GM12878 (cell line): ENCODE measurements around the gene LMO2. TPM values are rescaled to one million over a fixed set of nuclear protein-coding genes. Genes with fewer than 3 reads are reported as not detected.

Source experiments
- ATF7 ChIP-seq: fragments of 450-650 bp; IDR thresholded peaks from 2 replicates; pipeline ENCODE4 v1.6.1; 2016; ENCODE audit warnings: low read depth, mild to moderate bottlenecking
- BACH1 ChIP-seq: fragments of 450-650 bp; IDR thresholded peaks from 2 replicates; pipeline ENCODE4 v1.6.1; 2017; ENCODE audit warnings: mild to moderate bottlenecking, borderline replicate concordance
- FOS ChIP-seq: IDR thresholded peaks from 3 replicates; pipeline ENCODE4 v1.6.1; 2011; ENCODE audit warnings: borderline replicate concordance; ENCODE audit not compliant: insufficient read length; ENCODE audit errors: extremely low read depth
- FOXK2 ChIP-seq: fragments of 450-650 bp; IDR thresholded peaks from 2 replicates; pipeline ENCODE4 v1.6.1; 2017; ENCODE audit warnings: mild to moderate bottlenecking, moderate library complexity
- SMAD1 ChIP-seq: fragments of 450-650 bp; IDR thresholded peaks from 2 replicates; pipeline ENCODE4 v1.6.1; 2018; ENCODE audit warnings: mild to moderate bottlenecking, low read depth; ENCODE audit not compliant: partially characterized antibody
- SREBF1 ChIP-seq: IDR thresholded peaks from 2 replicates; pipeline ENCODE4 v1.6.1; 2012; ENCODE audit warnings: mild to moderate bottlenecking, low read length
- ZZZ3 ChIP-seq: IDR thresholded peaks from 2 replicates; pipeline ENCODE4 v1.6.1; 2011; ENCODE audit warnings: low read depth; ENCODE audit not compliant: control insufficient read depth, insufficient read length
- polyA plus RNA-seq, 11 experiments: library from polyadenylated mRNA; depleted of rRNA in 4 of 11; unstranded in 6 of 11; stranded (reverse) in 5 of 11; fragments of >200 nt; fragmentation: Nextera tagmentation in 4 of 11; fragmentation: Illumina TruSeq in 1 of 11; extraction: Ambion mirVana in 4 of 11; extraction: Trizol in 1 of 11; gene quantifications; 1 replicate in 1 of 11; 2 replicates in 10 of 11; pipeline versions ENCODE4 v1.2.1 to v1.2.3, GENCODE V29; 2011 to 2016; ENCODE audit warnings: inconsistent platforms in 2 of 11, missing spikeins in 2 of 11, low read depth in 1 of 11
- total RNA-seq, 4 experiments: library from RNA; depleted of rRNA in 3 of 4; stranded (reverse); fragments of >200 nt in 3 of 4; fragmentation: Illumina TruSeq in 1 of 4; extraction: Trizol in 1 of 4; gene quantifications; 2 replicates each; pipeline versions ENCODE4 v1.2.1 to v1.2.3, GENCODE V29; 2013 to 2021
- TF ChIP-seq, protein P1 (sequence below), 3 experiments: IDR thresholded peaks in 2 of 3; conservative IDR thresholded peaks in 1 of 3; 2 replicates each; pipeline ENCODE4 v1.5.1; 2011; ENCODE audit warnings: low read depth in 3 of 3, low read length in 3 of 3, mild to moderate bottlenecking in 3 of 3, control low read depth in 2 of 3, moderate library complexity in 2 of 3, inconsistent platforms in 1 of 3, mixed read lengths in 1 of 3; ENCODE audit not compliant: control insufficient read depth in 2 of 3, insufficient read depth in 1 of 3; ENCODE audit errors: extremely low read depth in 1 of 3
- TF ChIP-seq, protein P2 (sequence below): fragments of 450-650 bp; conservative IDR thresholded peaks from 2 replicates; pipeline ENCODE4 v1.6.1; 2017; ENCODE audit warnings: mild to moderate bottlenecking, moderate library complexity

LMO2 gene
- total and polyA plus RNA-seq, 10 of the 15 experiments (the other 5 are each of a cell fraction or from before 2014, with no cell fraction given): 0.29 to 1.9 (median 1.1) TPM; not detected in 1

DNA sequence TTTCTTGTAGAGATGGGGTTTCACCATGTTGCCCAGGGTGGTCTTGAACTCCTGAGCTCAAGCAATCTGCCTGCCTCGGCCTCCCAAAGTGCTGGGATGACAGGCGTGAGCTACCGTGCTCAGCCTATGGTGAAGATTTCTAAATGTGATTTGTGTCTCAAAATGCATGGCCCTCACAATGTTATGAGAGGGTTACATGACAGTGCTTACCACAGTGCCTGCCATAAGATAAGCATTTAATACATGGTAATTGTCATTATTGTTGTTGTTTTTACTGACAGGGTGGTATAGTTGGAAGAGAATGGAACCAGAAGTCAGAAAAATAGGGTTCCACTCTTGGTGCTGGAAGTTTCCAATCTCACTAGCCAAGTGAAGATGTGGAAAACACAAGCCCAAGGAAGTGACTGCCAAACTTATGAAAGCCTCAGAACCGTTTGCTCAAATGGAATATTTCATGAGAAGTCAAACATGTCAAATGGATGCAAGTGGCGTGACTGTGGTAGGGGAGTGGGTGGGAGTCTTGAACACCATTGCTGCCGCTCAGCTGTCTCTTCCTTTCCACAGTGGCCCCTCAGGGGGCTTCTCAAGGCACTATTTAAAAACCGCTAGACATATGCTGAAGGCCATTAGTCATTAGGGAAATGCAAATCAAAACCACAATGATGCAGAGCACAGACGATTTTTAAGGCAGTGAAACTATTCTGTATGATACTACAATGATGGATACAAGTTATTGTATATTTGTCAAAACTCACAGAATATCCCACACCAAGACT is 29.1 kb upstream of the LMO2 start (continued):
- TF ChIP-seq, protein P1, sequence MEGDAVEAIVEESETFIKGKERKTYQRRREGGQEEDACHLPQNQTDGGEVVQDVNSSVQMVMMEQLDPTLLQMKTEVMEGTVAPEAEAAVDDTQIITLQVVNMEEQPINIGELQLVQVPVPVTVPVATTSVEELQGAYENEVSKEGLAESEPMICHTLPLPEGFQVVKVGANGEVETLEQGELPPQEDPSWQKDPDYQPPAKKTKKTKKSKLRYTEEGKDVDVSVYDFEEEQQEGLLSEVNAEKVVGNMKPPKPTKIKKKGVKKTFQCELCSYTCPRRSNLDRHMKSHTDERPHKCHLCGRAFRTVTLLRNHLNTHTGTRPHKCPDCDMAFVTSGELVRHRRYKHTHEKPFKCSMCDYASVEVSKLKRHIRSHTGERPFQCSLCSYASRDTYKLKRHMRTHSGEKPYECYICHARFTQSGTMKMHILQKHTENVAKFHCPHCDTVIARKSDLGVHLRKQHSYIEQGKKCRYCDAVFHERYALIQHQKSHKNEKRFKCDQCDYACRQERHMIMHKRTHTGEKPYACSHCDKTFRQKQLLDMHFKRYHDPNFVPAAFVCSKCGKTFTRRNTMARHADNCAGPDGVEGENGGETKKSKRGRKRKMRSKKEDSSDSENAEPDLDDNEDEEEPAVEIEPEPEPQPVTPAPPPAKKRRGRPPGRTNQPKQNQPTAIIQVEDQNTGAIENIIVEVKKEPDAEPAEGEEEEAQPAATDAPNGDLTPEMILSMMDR (IDR thresholded peaks at IDR 0.05 in 2 of 3, conservative IDR thresholded peaks at IDR 0.05 in 1 of 3; ENCODE audit: control insufficient read depth in 2 of 3, extremely low read depth in 1 of 3, insufficient read depth in 1 of 3, low read depth in 3 of 3, low read length in 3 of 3): no peak
- peak; percentile 63 for TF ChIP-seq ATF7
- no peak for TF ChIP-seq FOS
- TF ChIP-seq, protein P2, sequence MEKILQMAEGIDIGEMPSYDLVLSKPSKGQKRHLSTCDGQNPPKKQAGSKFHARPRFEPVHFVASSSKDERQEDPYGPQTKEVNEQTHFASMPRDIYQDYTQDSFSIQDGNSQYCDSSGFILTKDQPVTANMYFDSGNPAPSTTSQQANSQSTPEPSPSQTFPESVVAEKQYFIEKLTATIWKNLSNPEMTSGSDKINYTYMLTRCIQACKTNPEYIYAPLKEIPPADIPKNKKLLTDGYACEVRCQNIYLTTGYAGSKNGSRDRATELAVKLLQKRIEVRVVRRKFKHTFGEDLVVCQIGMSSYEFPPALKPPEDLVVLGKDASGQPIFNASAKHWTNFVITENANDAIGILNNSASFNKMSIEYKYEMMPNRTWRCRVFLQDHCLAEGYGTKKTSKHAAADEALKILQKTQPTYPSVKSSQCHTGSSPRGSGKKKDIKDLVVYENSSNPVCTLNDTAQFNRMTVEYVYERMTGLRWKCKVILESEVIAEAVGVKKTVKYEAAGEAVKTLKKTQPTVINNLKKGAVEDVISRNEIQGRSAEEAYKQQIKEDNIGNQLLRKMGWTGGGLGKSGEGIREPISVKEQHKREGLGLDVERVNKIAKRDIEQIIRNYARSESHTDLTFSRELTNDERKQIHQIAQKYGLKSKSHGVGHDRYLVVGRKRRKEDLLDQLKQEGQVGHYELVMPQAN: no peak
- TF ChIP-seq SMAD1: no peak
- TF ChIP-seq BACH1: no peak
- no peak for TF ChIP-seq SREBF1
- TF ChIP-seq FOXK2: no peak
- no peak for TF ChIP-seq ZZZ3
